A172 (cell line): ENCODE data around the gene PARD3B. TPM values are rescaled to one million over a fixed set of nuclear protein-coding genes. Genes with fewer than 3 reads are reported as not detected.

Experiments used
- DNase-seq: peaks from one replicate; pipeline ENCODE4 v3.0.0-alpha.2; 2015; ENCODE audit warnings: low spot score
- total RNA-seq: library from RNA; depleted of rRNA; stranded (reverse); fragments of >200 nt; shearing (Covaris generic); gene quantifications from 2 replicates; pipeline ENCODE4 v1.2.3, GENCODE V29; 2014

Gene PARD3B
- total RNA-seq, 1 experiment from 2014 or later, result 5.4 TPM

GRCh38 chr2:205337274-205337673, 792.0 kb downstream of the PARD3B start:
- no peak for DNase-seq

- DNase-seq, result no peak
These were observed 792.9 kb downstream of the PARD3B start for GRCh38 chr2:205338156-205338555.

GRCh38 chr2:205343103-205343502, 797.8 kb downstream of the PARD3B start:
- DNase-seq, result no peak

- no peak for DNase-seq
These were observed 801.4 kb downstream of the PARD3B start for GRCh38 chr2:205346649-205347048.

GRCh38 chr2:205347899-205348298, 802.6 kb downstream of the PARD3B start:
- no peak for DNase-seq

- DNase-seq, result no peak
These were observed 806.8 kb downstream of the PARD3B start for GRCh38 chr2:205352094-205352493.

- no peak for DNase-seq
These were observed 807.3 kb downstream of the PARD3B start for GRCh38 chr2:205352593-205352992.

- no peak for DNase-seq
These were observed 812.5 kb downstream of the PARD3B start for GRCh38 chr2:205357732-205358131.

- peak; percentile 11 for DNase-seq
These were observed 813.1 kb downstream of the PARD3B start for GRCh38 chr2:205358351-205358815.

- no peak for DNase-seq
These were observed 816.0 kb downstream of the PARD3B start for GRCh38 chr2:205361272-205361671.

- no peak for DNase-seq
These were observed 816.7 kb downstream of the PARD3B start for GRCh38 chr2:205361970-205362369.

GRCh38 chr2:205364261-205364660, 819.0 kb downstream of the PARD3B start:
- no peak for DNase-seq

GRCh38 chr2:205366336-205367060, 821.2 kb downstream of the PARD3B start:
- DNase-seq, result no peak

GRCh38 chr2:205367331-205367935, 822.2 kb downstream of the PARD3B start:
- no peak for DNase-seq

GRCh38 chr2:205369813-205370212, 824.5 kb downstream of the PARD3B start:
- no peak for DNase-seq

GRCh38 chr2:205370726-205371125, 825.5 kb downstream of the PARD3B start:
- DNase-seq, result no peak

- peak; percentile 41 for DNase-seq
These were observed 826.9 kb downstream of the PARD3B start for GRCh38 chr2:205372141-205372540.

- DNase-seq, result no peak
These were observed 830.5 kb downstream of the PARD3B start for GRCh38 chr2:205375461-205376448.

GRCh38 chr2:205377324-205377723, 832.0 kb downstream of the PARD3B start:
- DNase-seq, result no peak

- DNase-seq, result no peak
These were observed 838.3 kb downstream of the PARD3B start for GRCh38 chr2:205383601-205384000.

GRCh38 chr2:205386109-205386508, 840.8 kb downstream of the PARD3B start:
- DNase-seq, result no peak
